A673 (cell line): ENCODE results near the gene APIP. TPM values are rescaled to one million over a fixed set of nuclear protein-coding genes. Genes with fewer than 3 reads are reported as not detected.
A peak's percentile ranks its signal among the peaks of the same experiment; 100 is the strongest.

ENCODE experiments used
- BruUV-seq: library from RNA; stranded (reverse); fragments of 400-500 nt; replicated peaks from 2 replicates; lab custom pipeline; 2021; lab: Mats Ljungman, UMichigan
- CTCF ChIA-PET: fragments of 300-600 bp; sonication (Branson Sonifier 250); formaldehyde crosslinking; loops from one replicate; lab custom pipeline; 2022; ENCODE audit warnings: antibody characterized with exemption; lab: Charles Lee
- POLR2A ChIA-PET: fragments of 300-600 bp; sonication (Branson Sonifier 250); formaldehyde crosslinking; loops from one replicate; lab custom pipeline; 2022; ENCODE audit warnings: antibody characterized with exemption; ENCODE audit not compliant: low non-redundant PET; lab: Charles Lee
- DNase-seq: peaks from one replicate; pipeline ENCODE4 v3.0.0-alpha.2; 2015; ENCODE audit warnings: low spot score
- H3K27ac ChIP-seq: fragments of 200-600 bp; sonication (generic); 2 replicates; pipeline ENCODE4 v1.5.1; 2016; ENCODE audit warnings: mixed run types, low read depth, mild to moderate bottlenecking, mixed read lengths, antibody characterized with exemption, low read length; ENCODE audit not compliant: poor library complexity, severe bottlenecking
- H3K27me3 ChIP-seq: fragments of 200-600 bp; sonication (generic); replicated peaks from 2 replicates; pipeline ENCODE4 v1.6.1; 2017; ENCODE audit warnings: mixed run types, low read depth, mild to moderate bottlenecking, mixed read lengths, antibody characterized with exemption, low read length; ENCODE audit not compliant: insufficient read depth, poor library complexity
- H3K36me3 ChIP-seq: fragments of 200-600 bp; sonication (generic); 2 replicates; pipeline ENCODE4 v1.6.1; 2016; ENCODE audit warnings: mixed run types, mild to moderate bottlenecking, mixed read lengths, antibody characterized with exemption, low read length; ENCODE audit not compliant: insufficient read depth, poor library complexity, severe bottlenecking
- H3K4me1 ChIP-seq: fragments of 200-600 bp; sonication (generic); 2 replicates; pipeline ENCODE4 v1.6.1; 2017; ENCODE audit warnings: mixed run types, mild to moderate bottlenecking, mixed read lengths, antibody characterized with exemption, low read length; ENCODE audit not compliant: insufficient read depth, poor library complexity, severe bottlenecking
- H3K4me3 ChIP-seq: fragments of 200-600 bp; sonication (generic); 2 replicates; pipeline ENCODE4 v1.5.1; 2016; ENCODE audit warnings: low read depth, mixed run types, mild to moderate bottlenecking, mixed read lengths, low read length; ENCODE audit not compliant: poor library complexity, severe bottlenecking
- H3K9me3 ChIP-seq: fragments of 200-600 bp; sonication (generic); 2 replicates; pipeline ENCODE4 v1.6.1; 2016; ENCODE audit warnings: mixed run types, low read depth, mild to moderate bottlenecking, mixed read lengths, antibody characterized with exemption, low read length; ENCODE audit not compliant: poor library complexity, severe bottlenecking
- EZH2 ChIP-seq: fragments of 200-600 bp; sonication (generic); IDR thresholded peaks from 2 replicates; pipeline ENCODE4 v1.6.1; 2017; ENCODE audit warnings: borderline replicate concordance, low read depth, mild to moderate bottlenecking, mixed read lengths, antibody characterized with exemption, low read length; ENCODE audit not compliant: poor library complexity, severe bottlenecking
- intact Hi-C: fragments of 100-400 bp; cut with micrococcal nuclease; formaldehyde crosslinking; loops from one replicate; pipeline ENCODE4 v1.10.0; 2022; ENCODE audit not compliant: unreplicated experiment
- total RNA-seq: library from RNA; stranded (reverse); gene quantifications from 2 replicates; pipeline ENCODE4 v1.2.3, GENCODE V29; 2021
- TF ChIP-seq, protein P1 (sequence below): fragments of 300-800, 200-600 bp; sonication (generic); conservative IDR thresholded peaks from 2 replicates; pipeline ENCODE4 v1.5.1; 2017; ENCODE audit warnings: low read depth, mild to moderate bottlenecking, antibody characterized with exemption, low read length, moderate library complexity, mixed read lengths

Gene APIP
- total RNA-seq, 1 experiment from 2014 or later, result 99.8 TPM

DNA sequence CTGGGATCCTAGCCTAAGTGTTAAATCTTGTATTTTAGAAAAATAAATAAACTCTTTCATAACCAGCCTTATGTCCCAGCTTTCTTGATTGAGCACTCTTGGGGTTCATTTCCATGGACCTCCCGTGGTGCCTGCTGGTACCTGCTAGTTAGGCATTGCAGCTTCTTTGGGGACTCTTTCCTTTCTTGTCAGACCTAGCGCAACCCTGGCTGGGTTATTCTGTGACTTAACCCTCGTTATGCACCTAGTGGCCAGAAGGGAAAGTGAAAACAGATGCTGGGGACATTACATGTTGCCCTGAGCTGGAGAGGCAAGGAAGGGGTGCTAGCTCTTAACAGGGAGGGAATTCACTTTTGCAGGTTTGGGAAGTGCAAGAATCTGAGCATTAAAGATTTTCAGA is 46.8 kb downstream of the APIP start:
- no peaks in the 10 kb centered on the region for H3K4me1 ChIP-seq
- no TSS peak for BruUV-seq
- ChIA-PET CTCF (no interaction called here), POLR2A (no interaction called here)
- no peak overlapping the region for H3K27ac ChIP-seq
- H3K27me3 ChIP-seq, result peaks cover 3% of the 10 kb centered on the region
- H3K4me3 ChIP-seq, result no peak overlapping the region
- no peaks in the 10 kb centered on the region for H3K9me3 ChIP-seq
- peak; percentile 41 for DNase-seq
- H3K36me3 ChIP-seq, result no peaks in the 10 kb centered on the region
- intact Hi-C loops, result no loop called here
- no peak for TF ChIP-seq EZH2
- TF ChIP-seq, protein P1, sequence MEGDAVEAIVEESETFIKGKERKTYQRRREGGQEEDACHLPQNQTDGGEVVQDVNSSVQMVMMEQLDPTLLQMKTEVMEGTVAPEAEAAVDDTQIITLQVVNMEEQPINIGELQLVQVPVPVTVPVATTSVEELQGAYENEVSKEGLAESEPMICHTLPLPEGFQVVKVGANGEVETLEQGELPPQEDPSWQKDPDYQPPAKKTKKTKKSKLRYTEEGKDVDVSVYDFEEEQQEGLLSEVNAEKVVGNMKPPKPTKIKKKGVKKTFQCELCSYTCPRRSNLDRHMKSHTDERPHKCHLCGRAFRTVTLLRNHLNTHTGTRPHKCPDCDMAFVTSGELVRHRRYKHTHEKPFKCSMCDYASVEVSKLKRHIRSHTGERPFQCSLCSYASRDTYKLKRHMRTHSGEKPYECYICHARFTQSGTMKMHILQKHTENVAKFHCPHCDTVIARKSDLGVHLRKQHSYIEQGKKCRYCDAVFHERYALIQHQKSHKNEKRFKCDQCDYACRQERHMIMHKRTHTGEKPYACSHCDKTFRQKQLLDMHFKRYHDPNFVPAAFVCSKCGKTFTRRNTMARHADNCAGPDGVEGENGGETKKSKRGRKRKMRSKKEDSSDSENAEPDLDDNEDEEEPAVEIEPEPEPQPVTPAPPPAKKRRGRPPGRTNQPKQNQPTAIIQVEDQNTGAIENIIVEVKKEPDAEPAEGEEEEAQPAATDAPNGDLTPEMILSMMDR, result peak; percentile 48

DNA sequence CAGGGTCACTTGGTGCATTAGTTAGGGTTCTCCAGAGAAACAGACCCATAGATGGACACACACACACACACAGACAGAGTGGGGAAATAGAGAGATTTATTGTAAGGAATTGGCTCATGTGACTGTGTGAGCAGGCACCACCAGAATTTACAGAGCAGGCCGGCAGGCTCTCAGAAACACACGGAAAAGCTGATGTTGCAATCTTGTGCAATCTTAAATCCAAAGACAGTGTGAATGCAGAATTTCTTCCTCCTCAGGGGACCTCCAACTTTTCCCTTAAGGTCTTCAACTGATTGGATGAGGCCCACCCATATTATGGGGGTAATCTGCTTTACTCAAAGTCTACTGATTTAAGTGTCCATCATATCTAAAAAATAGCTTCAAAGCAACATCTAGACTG is 49.8 kb downstream of the APIP start:
- Histone ChIP-seq H3K9me3 (no peaks in the 10 kb centered on the region), H3K4me1 (no peaks in the 10 kb centered on the region), H3K27me3 (peaks cover 21% of the 10 kb centered on the region), H3K36me3 (no peaks in the 10 kb centered on the region), H3K27ac (no peak overlapping the region), H3K4me3 (no peak overlapping the region)
- peak; percentile 27 for DNase-seq
- CTCF ChIA-PET, result no interaction called here
- BruUV-seq, result no TSS peak
- POLR2A ChIA-PET, result no interaction called here
- intact Hi-C loops, result no loop called here
- no peak for TF ChIP-seq EZH2
- TF ChIP-seq, protein P1, result no peak

DNA sequence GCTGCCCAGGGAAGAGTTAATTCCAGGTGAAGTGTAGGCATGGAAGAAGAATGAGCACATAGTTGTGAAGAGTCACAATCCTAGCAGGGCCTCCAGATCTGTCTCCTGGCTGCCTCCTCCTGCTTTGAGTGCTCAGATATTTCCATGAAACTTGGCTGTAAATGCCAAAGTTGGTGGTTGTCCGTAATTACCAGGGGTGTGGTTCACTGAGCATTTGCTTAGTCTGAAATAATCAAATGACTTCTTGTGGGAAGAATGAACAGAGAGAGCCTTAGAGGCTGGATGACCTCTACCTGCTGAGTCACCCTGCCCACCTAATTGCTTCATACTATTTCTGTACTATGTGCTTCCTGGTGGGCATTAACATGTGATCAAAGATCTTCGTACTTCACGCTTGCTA is 50.9 kb downstream of the APIP start:
- Histone ChIP-seq H3K4me3 (no peak overlapping the region), H3K36me3 (no peaks in the 10 kb centered on the region), H3K9me3 (no peaks in the 10 kb centered on the region), H3K27ac (no peak overlapping the region), H3K4me1 (no peaks in the 10 kb centered on the region), H3K27me3 (peaks cover 21% of the 10 kb centered on the region)
- intact Hi-C loops, result no loop called here
- POLR2A ChIA-PET, result no interaction called here
- DNase-seq, result no peak
- CTCF ChIA-PET, result no interaction called here
- BruUV-seq, result no TSS peak
- TF ChIP-seq EZH2, result no peak
- TF ChIP-seq, protein P1, result no peak
